Mammary epithelial cell (primary cell): ENCODE results near the gene COPZ1.

Experiments
- CTCF ChIP-seq, 2 donors: IDR thresholded peaks in 1 of 2; conservative IDR thresholded peaks in 1 of 2; 2 replicates each; pipeline ENCODE4 v1.5.1; 2011 to 2012; ENCODE audit warnings: inconsistent platforms in 2 of 2, low read length in 2 of 2, mild to moderate bottlenecking in 2 of 2, control low read depth in 1 of 2, low read depth in 1 of 2; ENCODE audit not compliant: insufficient read depth in 1 of 2; ENCODE audit errors: extremely low read depth in 1 of 2
- EZH2 ChIP-seq: IDR thresholded peaks from 2 replicates; pipeline ENCODE4 v1.6.1; 2012; ENCODE audit warnings: low read length, inconsistent platforms, borderline replicate concordance

GRCh38 chr12:54333420-54334034 is 8.6 kb downstream of the COPZ1 start:
- TF ChIP-seq CTCF (conservative IDR thresholded peaks at IDR 0.05 in 1 of 2, IDR thresholded peaks at IDR 0.05 in 1 of 2; ENCODE audit: extremely low read depth in 1 of 2, insufficient read depth in 1 of 2, low read depth in 1 of 2, low read length in 2 of 2): no peak
- no peak for TF ChIP-seq EZH2
